Measurements from ENCODE around the gene CCDC192. TPM values are rescaled to one million over a fixed set of nuclear protein-coding genes. Genes with fewer than 3 reads are reported as not detected.

The CCDC192 gene
- total and polyA plus RNA-seq, 2 experiments from 2014 or later = 0.40 TPM; not detected in 1

- Histone ChIP-seq H3K27ac (ENCODE audit: low read depth) (no peak overlapping the region), H3K4me1 (ENCODE audit: insufficient read depth) (no peaks in the 10 kb centered on the region), H3K36me3 (ENCODE audit: insufficient read depth) (no peaks in the 10 kb centered on the region), H3K4me3 (no peak overlapping the region), H3K9me2 (ENCODE audit: insufficient read depth) (no peaks in the 10 kb centered on the region), H2AFZ (no peak overlapping the region), H3F3A (replicated peaks; ENCODE audit: low read depth) (no peaks in the 10 kb centered on the region), H3K4me2 (no peak overlapping the region), H3K27me3 (ENCODE audit: insufficient read depth) (no peaks in the 10 kb centered on the region), H3K79me2 (replicated peaks; ENCODE audit: insufficient read depth) (no peaks in the 10 kb centered on the region), H4K20me1 (replicated peaks; ENCODE audit: insufficient read depth) (no peaks in the 10 kb centered on the region)
- no peak for DNase-seq (ENCODE audit: low spot score)
- Mint-ChIP-seq H3K4me3 (no peak overlapping the region), H3K27ac (no peak overlapping the region; the same call in 1 of the 2 replicates), H3K36me3 (ENCODE audit: low read depth) (no peaks in the 10 kb centered on the region), H3K9me3 (no peaks in the 10 kb centered on the region), H3K4me1 (no peaks in the 10 kb centered on the region; the same call in 2 of the 3 replicates), H3K27me3 (ENCODE audit: insufficient read depth, low read depth, poor library complexity) (no peaks in the 10 kb centered on the region)
- no peak for TF ChIP-seq CREB1 (CRISPR knock-in tag; IDR thresholded peaks at IDR 0.05; ENCODE audit: low read depth)
- no peak for TF ChIP-seq EZH2 (IDR thresholded peaks at IDR 0.05; ENCODE audit: low read depth, unreplicated experiment)
- TF ChIP-seq, protein P1, sequence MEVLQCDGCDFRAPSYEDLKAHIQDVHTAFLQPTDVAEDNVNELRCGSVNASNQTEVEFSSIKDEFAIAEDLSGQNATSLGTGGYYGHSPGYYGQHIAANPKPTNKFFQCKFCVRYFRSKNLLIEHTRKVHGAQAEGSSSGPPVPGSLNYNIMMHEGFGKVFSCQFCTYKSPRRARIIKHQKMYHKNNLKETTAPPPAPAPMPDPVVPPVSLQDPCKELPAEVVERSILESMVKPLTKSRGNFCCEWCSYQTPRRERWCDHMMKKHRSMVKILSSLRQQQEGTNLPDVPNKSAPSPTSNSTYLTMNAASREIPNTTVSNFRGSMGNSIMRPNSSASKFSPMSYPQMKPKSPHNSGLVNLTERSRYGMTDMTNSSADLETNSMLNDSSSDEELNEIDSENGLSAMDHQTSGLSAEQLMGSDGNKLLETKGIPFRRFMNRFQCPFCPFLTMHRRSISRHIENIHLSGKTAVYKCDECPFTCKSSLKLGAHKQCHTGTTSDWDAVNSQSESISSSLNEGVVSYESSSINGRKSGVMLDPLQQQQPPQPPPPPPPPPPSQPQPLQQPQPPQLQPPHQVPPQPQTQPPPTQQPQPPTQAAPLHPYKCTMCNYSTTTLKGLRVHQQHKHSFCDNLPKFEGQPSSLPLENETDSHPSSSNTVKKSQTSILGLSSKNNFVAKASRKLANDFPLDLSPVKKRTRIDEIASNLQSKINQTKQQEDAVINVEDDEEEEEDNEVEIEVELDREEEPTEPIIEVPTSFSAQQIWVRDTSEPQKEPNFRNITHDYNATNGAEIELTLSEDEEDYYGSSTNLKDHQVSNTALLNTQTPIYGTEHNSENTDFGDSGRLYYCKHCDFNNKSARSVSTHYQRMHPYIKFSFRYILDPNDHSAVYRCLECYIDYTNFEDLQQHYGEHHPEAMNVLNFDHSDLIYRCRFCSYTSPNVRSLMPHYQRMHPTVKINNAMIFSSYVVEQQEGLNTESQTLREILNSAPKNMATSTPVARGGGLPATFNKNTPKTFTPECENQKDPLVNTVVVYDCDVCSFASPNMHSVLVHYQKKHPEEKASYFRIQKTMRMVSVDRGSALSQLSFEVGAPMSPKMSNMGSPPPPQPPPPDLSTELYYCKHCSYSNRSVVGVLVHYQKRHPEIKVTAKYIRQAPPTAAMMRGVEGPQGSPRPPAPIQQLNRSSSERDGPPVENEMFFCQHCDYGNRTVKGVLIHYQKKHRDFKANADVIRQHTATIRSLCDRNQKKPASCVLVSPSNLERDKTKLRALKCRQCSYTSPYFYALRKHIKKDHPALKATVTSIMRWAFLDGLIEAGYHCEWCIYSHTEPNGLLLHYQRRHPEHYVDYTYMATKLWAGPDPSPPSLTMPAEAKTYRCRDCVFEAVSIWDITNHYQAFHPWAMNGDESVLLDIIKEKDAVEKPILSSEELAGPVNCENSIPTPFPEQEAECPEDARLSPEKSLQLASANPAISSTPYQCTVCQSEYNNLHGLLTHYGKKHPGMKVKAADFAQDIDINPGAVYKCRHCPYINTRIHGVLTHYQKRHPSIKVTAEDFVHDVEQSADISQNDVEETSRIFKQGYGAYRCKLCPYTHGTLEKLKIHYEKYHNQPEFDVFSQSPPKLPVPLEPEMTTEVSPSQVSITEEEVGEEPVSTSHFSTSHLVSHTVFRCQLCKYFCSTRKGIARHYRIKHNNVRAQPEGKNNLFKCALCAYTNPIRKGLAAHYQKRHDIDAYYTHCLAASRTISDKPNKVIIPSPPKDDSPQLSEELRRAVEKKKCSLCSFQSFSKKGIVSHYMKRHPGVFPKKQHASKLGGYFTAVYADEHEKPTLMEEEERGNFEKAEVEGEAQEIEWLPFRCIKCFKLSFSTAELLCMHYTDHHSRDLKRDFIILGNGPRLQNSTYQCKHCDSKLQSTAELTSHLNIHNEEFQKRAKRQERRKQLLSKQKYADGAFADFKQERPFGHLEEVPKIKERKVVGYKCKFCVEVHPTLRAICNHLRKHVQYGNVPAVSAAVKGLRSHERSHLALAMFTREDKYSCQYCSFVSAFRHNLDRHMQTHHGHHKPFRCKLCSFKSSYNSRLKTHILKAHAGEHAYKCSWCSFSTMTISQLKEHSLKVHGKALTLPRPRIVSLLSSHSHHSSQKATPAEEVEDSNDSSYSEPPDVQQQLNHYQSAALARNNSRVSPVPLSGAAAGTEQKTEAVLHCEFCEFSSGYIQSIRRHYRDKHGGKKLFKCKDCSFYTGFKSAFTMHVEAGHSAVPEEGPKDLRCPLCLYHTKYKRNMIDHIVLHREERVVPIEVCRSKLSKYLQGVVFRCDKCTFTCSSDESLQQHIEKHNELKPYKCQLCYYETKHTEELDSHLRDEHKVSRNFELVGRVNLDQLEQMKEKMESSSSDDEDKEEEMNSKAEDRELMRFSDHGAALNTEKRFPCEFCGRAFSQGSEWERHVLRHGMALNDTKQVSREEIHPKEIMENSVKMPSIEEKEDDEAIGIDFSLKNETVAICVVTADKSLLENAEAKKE (CRISPR knock-in tag; IDR thresholded peaks at IDR 0.05) = no peak
- TF ChIP-seq STAT1 (IDR thresholded peaks at IDR 0.05; ENCODE audit: unreplicated experiment) = no peak
- TF ChIP-seq, protein P2, sequence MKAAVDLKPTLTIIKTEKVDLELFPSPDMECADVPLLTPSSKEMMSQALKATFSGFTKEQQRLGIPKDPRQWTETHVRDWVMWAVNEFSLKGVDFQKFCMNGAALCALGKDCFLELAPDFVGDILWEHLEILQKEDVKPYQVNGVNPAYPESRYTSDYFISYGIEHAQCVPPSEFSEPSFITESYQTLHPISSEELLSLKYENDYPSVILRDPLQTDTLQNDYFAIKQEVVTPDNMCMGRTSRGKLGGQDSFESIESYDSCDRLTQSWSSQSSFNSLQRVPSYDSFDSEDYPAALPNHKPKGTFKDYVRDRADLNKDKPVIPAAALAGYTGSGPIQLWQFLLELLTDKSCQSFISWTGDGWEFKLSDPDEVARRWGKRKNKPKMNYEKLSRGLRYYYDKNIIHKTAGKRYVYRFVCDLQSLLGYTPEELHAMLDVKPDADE (IDR thresholded peaks at IDR 0.05) = no peak
- TF ChIP-seq EZH2phosphoT487 (IDR thresholded peaks at IDR 0.05; ENCODE audit: unreplicated experiment) = no peak
- no peak for TF ChIP-seq CTCF (conservative IDR thresholded peaks at IDR 0.05; ENCODE audit: low read depth in 2 of 2)
- TF ChIP-seq NANOG (IDR thresholded peaks at IDR 0.05; ENCODE audit: borderline replicate concordance) = no peak
- TF ChIP-seq, protein P3, sequence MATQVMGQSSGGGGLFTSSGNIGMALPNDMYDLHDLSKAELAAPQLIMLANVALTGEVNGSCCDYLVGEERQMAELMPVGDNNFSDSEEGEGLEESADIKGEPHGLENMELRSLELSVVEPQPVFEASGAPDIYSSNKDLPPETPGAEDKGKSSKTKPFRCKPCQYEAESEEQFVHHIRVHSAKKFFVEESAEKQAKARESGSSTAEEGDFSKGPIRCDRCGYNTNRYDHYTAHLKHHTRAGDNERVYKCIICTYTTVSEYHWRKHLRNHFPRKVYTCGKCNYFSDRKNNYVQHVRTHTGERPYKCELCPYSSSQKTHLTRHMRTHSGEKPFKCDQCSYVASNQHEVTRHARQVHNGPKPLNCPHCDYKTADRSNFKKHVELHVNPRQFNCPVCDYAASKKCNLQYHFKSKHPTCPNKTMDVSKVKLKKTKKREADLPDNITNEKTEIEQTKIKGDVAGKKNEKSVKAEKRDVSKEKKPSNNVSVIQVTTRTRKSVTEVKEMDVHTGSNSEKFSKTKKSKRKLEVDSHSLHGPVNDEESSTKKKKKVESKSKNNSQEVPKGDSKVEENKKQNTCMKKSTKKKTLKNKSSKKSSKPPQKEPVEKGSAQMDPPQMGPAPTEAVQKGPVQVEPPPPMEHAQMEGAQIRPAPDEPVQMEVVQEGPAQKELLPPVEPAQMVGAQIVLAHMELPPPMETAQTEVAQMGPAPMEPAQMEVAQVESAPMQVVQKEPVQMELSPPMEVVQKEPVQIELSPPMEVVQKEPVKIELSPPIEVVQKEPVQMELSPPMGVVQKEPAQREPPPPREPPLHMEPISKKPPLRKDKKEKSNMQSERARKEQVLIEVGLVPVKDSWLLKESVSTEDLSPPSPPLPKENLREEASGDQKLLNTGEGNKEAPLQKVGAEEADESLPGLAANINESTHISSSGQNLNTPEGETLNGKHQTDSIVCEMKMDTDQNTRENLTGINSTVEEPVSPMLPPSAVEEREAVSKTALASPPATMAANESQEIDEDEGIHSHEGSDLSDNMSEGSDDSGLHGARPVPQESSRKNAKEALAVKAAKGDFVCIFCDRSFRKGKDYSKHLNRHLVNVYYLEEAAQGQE (IDR thresholded peaks at IDR 0.05; ENCODE audit: unreplicated experiment) = no peak
- no peak for TF ChIP-seq ZNF331 (CRISPR knock-in tag; IDR thresholded peaks at IDR 0.05; ENCODE audit: low read depth)
- TF ChIP-seq JUNB (IDR thresholded peaks at IDR 0.05; ENCODE audit: unreplicated experiment) = no peak
- no peak for TF ChIP-seq ZNF114 (CRISPR knock-in tag; IDR thresholded peaks at IDR 0.05)
- no peak for TF ChIP-seq POLR2AphosphoS5 (IDR thresholded peaks at IDR 0.05; ENCODE audit: low read depth)
- ATAC-seq = no peak
Measured at GRCh38 chr5:127967983-127968592, 264.9 kb downstream of the CCDC192 start.
